K562 treated with DMSO at 1 percent for 4 hours (cell line): ENCODE measurements around the gene RPS6KB2. TPM values are rescaled to one million over a fixed set of nuclear protein-coding genes. Genes with fewer than 3 reads are reported as not detected.

ENCODE experiments used
- total RNA-seq: library from RNA; unstranded; fragments of 300-600 nt; gene quantifications from 2 replicates; pipeline ENCODE4 v1.2.3, GENCODE V29; 2022; ENCODE audit not compliant: insufficient read depth

RPS6KB2 gene
- total RNA-seq: 72.1 and 83.4 TPM in 2 replicates

GRCh38 chr11:67428052-67429001 lies at the start of gene RPS6KB2:
Gene RPS6KB2 (plus strand): TSS chr11:67428494. CDS start chr11:67428546, 52 bp downstream.

DNA sequence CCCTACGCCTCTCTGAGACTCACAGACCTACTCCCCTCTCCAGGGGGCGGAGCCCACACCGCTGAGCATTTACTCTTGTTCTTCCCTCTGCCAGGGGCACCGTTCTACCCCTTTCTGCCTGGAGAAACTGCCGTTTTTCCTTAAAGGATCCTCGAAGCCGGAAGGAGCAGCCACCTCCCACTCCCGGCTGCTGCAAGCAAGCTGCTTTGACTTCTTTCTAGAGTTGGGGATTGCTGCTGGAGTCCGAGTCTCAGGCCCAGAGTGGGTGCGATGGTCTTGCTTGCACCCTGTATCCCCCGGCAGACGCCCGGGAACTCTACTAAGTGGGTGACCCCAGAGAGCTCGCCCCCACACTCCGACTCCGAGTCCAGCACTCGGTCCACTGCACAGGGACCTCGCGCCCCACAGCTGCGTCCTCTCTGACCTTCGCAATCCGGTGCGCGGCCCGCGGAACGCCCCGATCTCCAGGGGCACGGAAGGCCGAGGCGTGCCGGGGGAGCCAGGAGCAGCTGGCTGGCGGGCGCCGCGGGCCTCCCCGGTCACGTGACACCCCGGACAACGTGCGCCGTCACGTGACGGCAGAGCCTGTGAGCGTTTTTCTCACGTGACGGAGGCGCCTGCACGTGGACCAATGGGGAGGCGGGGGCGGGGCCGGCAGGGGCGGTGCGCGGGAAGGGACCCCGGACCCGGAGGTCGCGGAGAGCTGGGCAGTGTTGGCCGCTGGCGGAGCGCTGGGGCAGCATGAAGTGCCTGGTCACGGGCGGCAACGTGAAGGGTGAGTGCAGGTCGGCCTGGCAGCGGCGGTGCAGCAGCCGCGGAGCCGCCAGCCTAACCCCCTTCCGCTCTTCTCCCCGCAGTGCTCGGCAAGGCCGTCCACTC lies 36.8 kb upstream of the RPS6KB2 start, which contains the start of gene RAD9A:
Gene RAD9A, plus strand, starts transcription at position 683 of the 879 bp plus-strand sequence. Its CDS starts 59 bp downstream, at position 742.

GRCh38 chr11:67401495-67402191 lies 26.7 kb upstream of the RPS6KB2 start, which contains the start of gene PPP1CA:
Gene PPP1CA (minus strand): TSS chr11:67401858. CDS start chr11:67401782, 76 bp downstream.

GRCh38 chr11:67415501-67416304 lies 12.6 kb upstream of the RPS6KB2 start, which contains the start of gene CARNS1:
Gene CARNS1 (plus strand): TSS chr11:67415678. CDS start chr11:67416200, 522 bp downstream.

GRCh38 chr11:67437082-67437808 lies 9.0 kb downstream of the RPS6KB2 start, which contains the start of gene PTPRCAP:
Gene PTPRCAP (minus strand): TSS chr11:67437682. CDS start chr11:67437619, 63 bp downstream.

DNA sequence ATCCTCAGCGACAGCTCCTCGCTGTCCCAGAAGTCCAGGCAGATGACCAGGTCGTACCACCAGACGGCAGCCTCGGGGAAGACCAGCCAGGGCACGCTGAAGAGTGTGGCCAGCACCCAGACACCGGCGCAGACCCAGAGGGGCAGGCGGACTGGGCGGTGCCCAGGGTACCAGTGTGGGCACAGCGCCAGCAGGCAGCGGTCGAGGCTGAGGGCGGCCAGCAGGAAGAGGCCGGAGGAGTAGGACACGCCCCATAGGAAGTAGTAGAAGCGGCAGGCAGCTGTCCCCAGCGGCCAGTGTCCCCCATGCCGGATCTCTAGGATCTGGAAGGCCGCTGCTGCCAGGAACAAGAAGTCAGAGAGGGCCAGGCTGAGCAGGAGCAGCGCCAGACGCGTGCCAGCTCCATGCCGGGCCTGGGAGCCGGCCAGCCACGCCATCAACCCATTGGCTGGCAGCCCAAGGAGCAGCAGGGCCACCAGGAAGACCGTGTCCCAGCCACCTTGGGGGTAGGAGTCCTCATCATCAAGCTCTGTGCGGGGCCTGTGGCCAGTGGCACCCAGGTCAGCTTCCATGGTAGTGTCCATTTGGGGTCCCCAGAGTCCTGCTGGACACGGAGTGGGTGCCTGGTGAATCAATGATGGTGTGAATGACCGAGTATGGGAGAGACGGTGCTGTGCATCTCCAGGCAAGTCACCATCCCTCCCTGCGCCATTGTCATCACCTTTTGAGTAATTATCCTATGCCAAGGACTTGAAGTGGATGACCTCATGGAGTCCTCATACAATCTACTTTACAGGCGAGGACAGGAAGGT lies 24.1 kb downstream of the RPS6KB2 start, which contains the start of gene GPR152:
Gene GPR152, minus strand, starts transcription at position 589 of the 812 bp plus-strand sequence. Its CDS starts 5 bp downstream, at position 584.

DNA sequence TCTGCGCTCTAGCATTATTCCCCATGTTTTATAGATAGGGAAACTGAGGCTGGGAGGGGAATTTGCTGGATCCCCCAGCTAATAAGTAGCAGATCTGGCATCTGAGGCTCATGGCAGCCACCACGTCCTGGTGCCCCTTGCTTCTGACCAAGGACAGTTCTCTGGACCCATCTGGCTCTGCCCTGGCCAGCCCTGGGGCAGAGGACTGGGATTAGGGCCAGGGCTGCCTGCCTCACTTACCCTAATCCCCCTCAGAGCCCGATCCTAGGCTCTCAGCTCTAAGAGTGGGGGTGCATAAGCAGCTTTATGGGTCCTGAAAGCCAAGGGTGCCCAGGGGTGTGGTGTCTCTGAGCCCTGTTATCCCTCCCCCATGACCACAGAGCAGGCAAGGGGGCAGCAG lies 26.8 kb downstream of the RPS6KB2 start, which contains the start of gene CABP4:
Gene CABP4, plus strand, starts transcription at position 301 of the 400 bp plus-strand sequence. Its CDS starts 70 bp downstream, at position 371.

GRCh38 chr11:67468759-67469507 lies 40.6 kb downstream of the RPS6KB2 start, which contains the start of gene TMEM134:
Gene TMEM134 (minus strand): TSS chr11:67469251. CDS start chr11:67469192, 59 bp downstream.

DNA sequence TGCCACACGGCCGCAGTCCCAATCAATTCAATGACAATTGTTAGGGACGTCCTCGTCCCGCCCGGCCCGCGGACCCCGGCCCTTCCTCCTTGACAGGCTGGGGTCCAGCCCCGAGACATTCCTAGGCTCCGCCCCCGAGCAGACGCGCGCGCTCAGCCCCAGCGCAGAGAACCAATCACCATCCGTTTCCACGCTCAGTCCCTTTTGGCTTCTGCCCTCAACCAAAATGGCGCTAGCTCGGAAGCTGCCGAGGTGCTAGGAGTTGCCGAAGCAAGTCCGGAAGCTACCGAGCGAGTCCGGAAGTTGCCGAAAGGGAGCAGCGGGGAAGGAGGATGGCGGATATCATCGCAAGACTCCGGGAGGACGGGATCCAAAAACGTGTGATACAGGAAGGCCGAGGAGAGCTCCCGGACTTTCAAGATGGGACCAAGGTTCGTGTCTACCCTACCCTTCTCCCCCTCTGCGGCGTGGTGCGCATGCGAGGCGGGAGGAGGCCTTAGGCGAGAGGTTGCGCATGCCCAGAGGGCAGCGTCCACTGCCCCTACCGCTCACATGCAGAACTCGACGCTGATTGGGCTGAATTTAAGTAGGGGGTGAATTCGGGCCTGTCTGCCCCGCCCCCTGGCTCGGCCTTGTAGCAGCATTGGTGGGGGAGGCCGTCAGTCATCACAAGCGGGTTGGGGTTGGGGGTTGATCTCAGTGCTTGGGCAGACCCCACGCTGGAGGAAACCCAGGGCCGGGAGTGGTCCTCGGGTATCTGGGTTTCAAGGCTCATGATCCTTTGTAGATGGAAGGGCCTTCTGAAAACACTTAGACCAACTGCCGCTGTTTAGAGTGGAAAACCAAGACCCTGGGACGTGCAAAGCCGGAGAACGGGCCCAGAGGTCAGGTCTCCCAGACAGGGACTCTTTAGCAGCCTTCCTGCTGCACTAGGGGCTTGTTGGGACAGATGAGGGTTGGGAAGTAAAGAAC lies 54.8 kb downstream of the RPS6KB2 start, which contains the start of gene AIP:
Gene AIP, plus strand, starts transcription at position 200 of the 972 bp plus-strand sequence. Its CDS starts 133 bp downstream, at position 333.

Other genes with a start within 250 kb of the RPS6KB2 start
- 131 and 142 TPM in 2 replicates for gene GRK2, start 162.0 kb upstream of the RPS6KB2 start, total RNA-seq
- gene ANKRD13D, start 139.2 kb upstream of the RPS6KB2 start, total RNA-seq: 40.8 and 46.3 TPM in 2 replicates
- 3.9 and 8.5 TPM in 2 replicates for gene SSH3, start 125.0 kb upstream of the RPS6KB2 start, total RNA-seq
- 82.5 and 123 TPM in 2 replicates for gene POLD4, start 74.9 kb upstream of the RPS6KB2 start, total RNA-seq
- gene CLCF1, start 54.9 kb upstream of the RPS6KB2 start, total RNA-seq: 1.0 and 1.2 TPM in 2 replicates
- 38.7 and 39.2 TPM in 2 replicates for gene RAD9A, start 36.5 kb upstream of the RPS6KB2 start, total RNA-seq
- gene PPP1CA, start 26.6 kb upstream of the RPS6KB2 start, total RNA-seq: 321 and 325 TPM in 2 replicates
- 1.4 and 1.7 TPM in 2 replicates for gene TBC1D10C, start 24.4 kb upstream of the RPS6KB2 start, total RNA-seq
- gene CARNS1, start 12.8 kb upstream of the RPS6KB2 start, total RNA-seq: not detected in 2 replicates
- 2.1 and 2.5 TPM in 2 replicates for gene PTPRCAP, start 9.2 kb downstream of the RPS6KB2 start, total RNA-seq
- 222 and 228 TPM in 2 replicates for gene CORO1B, start 15.0 kb downstream of the RPS6KB2 start, total RNA-seq
- gene GPR152, start 24.2 kb downstream of the RPS6KB2 start, total RNA-seq: not detected in 2 replicates
- gene CABP4, start 26.9 kb downstream of the RPS6KB2 start, total RNA-seq: not detected in 2 replicates
- 44.8 and 54.3 TPM in 2 replicates for gene TMEM134, start 40.8 kb downstream of the RPS6KB2 start, total RNA-seq
- 111 and 127 TPM in 2 replicates for gene AIP, start 54.5 kb downstream of the RPS6KB2 start, total RNA-seq
- 39.7 and 47.4 TPM in 2 replicates for gene PITPNM1, start 76.9 kb downstream of the RPS6KB2 start, total RNA-seq
- gene CDK2AP2, start 79.7 kb downstream of the RPS6KB2 start, total RNA-seq: 117 and 122 TPM in 2 replicates
- gene CABP2, start 95.0 kb downstream of the RPS6KB2 start, total RNA-seq: not detected in 2 replicates
- gene GSTP1, start 155.3 kb downstream of the RPS6KB2 start, total RNA-seq: 2,202 and 2,224 TPM in 2 replicates
- 188 and 204 TPM in 2 replicates for gene NDUFV1, start 178.4 kb downstream of the RPS6KB2 start, total RNA-seq
- 12.3 and 16.7 TPM in 2 replicates for gene NUDT8, start 201.4 kb downstream of the RPS6KB2 start, total RNA-seq
- gene TBX10, start 211.3 kb downstream of the RPS6KB2 start, total RNA-seq: not detected in 2 replicates
- gene ACY3, start 222.2 kb downstream of the RPS6KB2 start, total RNA-seq: not detected in 2 replicates
- not detected in 2 replicates for gene ALDH3B2, start 246.1 kb downstream of the RPS6KB2 start, total RNA-seq